IMR-90 (cell line): ENCODE data around the gene POMT1. TPM values are rescaled to one million over a fixed set of nuclear protein-coding genes. Genes with fewer than 3 reads are reported as not detected.
A peak's percentile ranks its signal among the peaks of the same experiment; 100 is the strongest.

Experiments
- ATAC-seq: fragments of 200-7000 bp; cut with Tn5 transposase; 2 replicates; pipeline ENCODE4 v1.9.1; 2020; ENCODE audit warnings: low read depth, mild to moderate bottlenecking, moderate library complexity
- BruUV-seq: library from RNA; stranded (reverse); fragments of 400-500 nt; replicated peaks from 2 replicates; lab custom pipeline; 2021; lab: Mats Ljungman, UMichigan
- CTCF ChIA-PET: fragments of 300-600 bp; formaldehyde crosslinking; extraction: SDS; loops from one replicate; lab custom pipeline; 2021; ENCODE audit warnings: antibody characterized with exemption; lab: Yijun Ruan, JAX
- POLR2A ChIA-PET: fragments of 300-600 bp; sonication (Branson Sonifier 250); formaldehyde crosslinking; loops from one replicate; lab custom pipeline; 2022; ENCODE audit warnings: antibody characterized with exemption; ENCODE audit not compliant: unreplicated experiment; lab: Charles Lee
- DNase-seq: peaks from one replicate; pipeline ENCODE4 v3.0.0; 2013
- H2AFZ ChIP-seq: replicated peaks from 2 replicates; pipeline ENCODE3; 2013; ENCODE audit warnings: low read length, mild to moderate bottlenecking; ENCODE audit not compliant: poor library complexity
- H2AK5ac ChIP-seq: 2 replicates; pipeline ENCODE4 v1.6.1; 2013; ENCODE audit warnings: low read depth, low read length, inconsistent platforms
- H2AK9ac ChIP-seq: replicated peaks from 2 replicates; pipeline ENCODE3; 2013; ENCODE audit warnings: mild to moderate bottlenecking, low read depth, low read length, moderate library complexity; ENCODE audit not compliant: poor library complexity
- H2BK120ac ChIP-seq: 2 replicates; pipeline ENCODE4 v1.6.1; 2013; ENCODE audit warnings: low read depth, low read length, inconsistent platforms
- H2BK15ac ChIP-seq: 3 replicates; pipeline ENCODE4 v1.6.1; 2013; ENCODE audit warnings: low read depth, low read length, inconsistent platforms
- H2BK20ac ChIP-seq: 2 replicates; pipeline ENCODE4 v1.6.1; 2013; ENCODE audit warnings: low read depth, mild to moderate bottlenecking, inconsistent platforms, low read length, moderate library complexity
- H2BK5ac ChIP-seq: 2 replicates; pipeline ENCODE4 v1.6.1; 2013; ENCODE audit warnings: mild to moderate bottlenecking, low read depth, low read length, inconsistent platforms; ENCODE audit not compliant: poor library complexity, severe bottlenecking
- H3K14ac ChIP-seq: replicated peaks from 2 replicates; pipeline ENCODE4 v1.6.1; 2013; ENCODE audit warnings: low read depth, low read length, inconsistent platforms
- H3K18ac ChIP-seq: 2 replicates; pipeline ENCODE4 v1.6.1; 2013; ENCODE audit warnings: low read depth, low read length, control low read depth
- H3K23ac ChIP-seq: 2 replicates; pipeline ENCODE4 v1.6.1; 2013; ENCODE audit warnings: low read depth, low read length, inconsistent platforms
- H3K27ac ChIP-seq: 2 replicates; pipeline ENCODE4 v1.5.1; 2013; ENCODE audit warnings: mild to moderate bottlenecking, control low read depth, low read length; ENCODE audit not compliant: insufficient read depth
- H3K27me3 ChIP-seq: 2 replicates; pipeline ENCODE4 v1.6.1; 2013; ENCODE audit warnings: low read length; ENCODE audit not compliant: control insufficient read depth, insufficient read depth
- H3K36me3 ChIP-seq: 2 replicates; pipeline ENCODE4 v1.6.1; 2013; ENCODE audit warnings: low read length, mixed read lengths; ENCODE audit not compliant: control insufficient read depth, insufficient read depth
- H3K4ac ChIP-seq: 2 replicates; pipeline ENCODE4 v1.6.1; 2013; ENCODE audit warnings: low read depth, low read length, inconsistent platforms
- H3K4me1 ChIP-seq: 2 replicates; pipeline ENCODE4 v1.6.1; 2013; ENCODE audit warnings: low read length, mixed read lengths; ENCODE audit not compliant: control insufficient read depth, insufficient read depth
- H3K4me2 ChIP-seq: 2 replicates; pipeline ENCODE4 v1.6.1; 2013; ENCODE audit warnings: low read depth, mild to moderate bottlenecking, control low read depth, low read length, moderate library complexity
- H3K4me3 ChIP-seq: 2 replicates; pipeline ENCODE4 v1.5.1; 2013; ENCODE audit warnings: low read depth, mild to moderate bottlenecking, control low read depth, low read length, moderate library complexity; ENCODE audit not compliant: insufficient read depth
- H3K56ac ChIP-seq: 2 replicates; pipeline ENCODE4 v1.6.1; 2013; ENCODE audit warnings: low read length, inconsistent platforms; ENCODE audit not compliant: insufficient read depth; ENCODE audit errors: extremely low read depth
- H3K79me1 ChIP-seq, 2 experiments: 2 replicates each; pipeline ENCODE4 v1.6.1; 2013; ENCODE audit warnings: low read length in 2 of 2, inconsistent platforms in 1 of 2, low read depth in 1 of 2
- H3K9ac ChIP-seq: 2 replicates; pipeline ENCODE4 v1.6.1; 2013; ENCODE audit warnings: low read depth, low read length, control low read depth
- H3K9me1 ChIP-seq: 2 replicates; pipeline ENCODE4 v1.6.1; 2013; ENCODE audit warnings: low read length, inconsistent platforms; ENCODE audit not compliant: insufficient read depth
- H3K9me3 ChIP-seq: 2 replicates; pipeline ENCODE4 v1.6.1; 2013; ENCODE audit warnings: low read length; ENCODE audit not compliant: control insufficient read depth, insufficient read depth
- H4K20me1 ChIP-seq: 2 replicates; pipeline ENCODE4 v1.6.1; 2013; ENCODE audit warnings: low read length, inconsistent platforms; ENCODE audit not compliant: insufficient read depth
- H4K5ac ChIP-seq: 2 replicates; pipeline ENCODE4 v1.6.1; 2013; ENCODE audit warnings: mild to moderate bottlenecking, low read depth, low read length, control low read depth
- H4K8ac ChIP-seq, 2 experiments: 2 replicates each; pipeline ENCODE4 v1.6.1; 2013; ENCODE audit warnings: low read depth in 2 of 2, low read length in 2 of 2, control low read depth in 1 of 2, inconsistent platforms in 1 of 2
- H4K91ac ChIP-seq: 2 replicates; pipeline ENCODE4 v1.6.1; 2013; ENCODE audit warnings: low read depth, low read length, inconsistent platforms; ENCODE audit not compliant: insufficient read depth
- BHLHE40 ChIP-seq: fragments of 150-350 bp; IDR thresholded peaks from 2 replicates; pipeline ENCODE4 v1.6.1; 2016; ENCODE audit warnings: mild to moderate bottlenecking, low read depth, low read length
- CHD1 ChIP-seq: IDR thresholded peaks from 2 replicates; pipeline ENCODE4 v1.6.1; 2012; ENCODE audit warnings: low read depth, low read length, improper control_type of control experiment
- MAFK ChIP-seq: IDR thresholded peaks from 2 replicates; pipeline ENCODE4 v1.6.1; 2012; ENCODE audit warnings: low read depth, low read length, improper control_type of control experiment
- POLR2A ChIP-seq: IDR thresholded peaks from 2 replicates; pipeline ENCODE4 v1.6.1; 2012; ENCODE audit warnings: mild to moderate bottlenecking, low read depth, low read length
- RAD21 ChIP-seq: IDR thresholded peaks from 2 replicates; pipeline ENCODE4 v1.6.1; 2012; ENCODE audit warnings: low read length, improper control_type of control experiment
- RCOR1 ChIP-seq: IDR thresholded peaks from 2 replicates; pipeline ENCODE4 v1.6.1; 2012; ENCODE audit warnings: mild to moderate bottlenecking, low read length, improper control_type of control experiment; ENCODE audit not compliant: insufficient replicate concordance
- WGBS, 2 experiments: methylation state at CpG; one replicate each; pipeline versions ENCODE4 v1.1.5 to v1.1.7; 2013; ENCODE audit warnings: missing lambda C conversion rate in 2 of 2; ENCODE audit not compliant: insufficient read length in 1 of 2; ENCODE audit errors: extremely low coverage in 2 of 2; 5-methylcytosine and 5-hydroxymethylcytosine counted together
- dilution Hi-C: fragments of 300-500 bp; cut with HindIII; formaldehyde crosslinking; loops from one replicate; pipeline ENCODE4 v1.14.3; 2018; ENCODE audit warnings: low sequenced_read_pairs; ENCODE audit not compliant: unreplicated experiment
- in situ Hi-C: fragments of 300-500 bp; cut with MboI; formaldehyde crosslinking; loops from 3 replicates; pipeline ENCODE4 v1.14.3; 2019; ENCODE audit warnings: low sequenced_read_pairs, inconsistent platforms, mixed read lengths
- intact Hi-C: fragments of 100-400 bp; cut with micrococcal nuclease; formaldehyde crosslinking; loops from 2 replicates; pipeline ENCODE4 v1.10.0; 2022
- polyA plus RNA-seq, 3 experiments: library from polyadenylated mRNA; depleted of rRNA; stranded (reverse); fragments of >200 nt; gene quantifications; 2 replicates each; pipeline ENCODE4 v1.2.3, GENCODE V29; 2012; ENCODE audit warnings: low replicate concordance in 1 of 3
- total RNA-seq: library from RNA; depleted of rRNA; stranded (reverse); fragments of >200 nt; gene quantifications from 2 replicates; pipeline ENCODE4 v1.2.3, GENCODE V29; 2012

The POMT1 gene
- total and polyA plus RNA-seq, 2 of the 4 experiments (the other 2 are of a cell fraction): 24.2 to 36.5 TPM

- no peak for ATAC-seq
- WGBS, 2 experiments: 85% methylated on average over 4 of the region's 9 CpGs; no CpG with 5 or more reads in 1 of the 2 experiments
- no peak overlapping the region for H3K23ac ChIP-seq
- H4K8ac ChIP-seq: no peak overlapping the region
- POLR2A ChIA-PET: no interaction called here
- H3K4me2 ChIP-seq: no peak overlapping the region
- no peak overlapping the region for H2BK5ac ChIP-seq
- no peak overlapping the region for H3K4ac ChIP-seq
- H3K9ac ChIP-seq: no peak overlapping the region
- TSS peak; percentile 91 for BruUV-seq
- in situ Hi-C loops: no loop called here
- H4K91ac ChIP-seq: no peak overlapping the region
- CTCF ChIA-PET: no interaction called here
- no peak for TF ChIP-seq RAD21
- no peak for TF ChIP-seq RCOR1
- TF ChIP-seq BHLHE40: no peak
- no peak for TF ChIP-seq POLR2A
- TF ChIP-seq MAFK: no peak
- no peak for TF ChIP-seq CHD1
- H3K4me3 ChIP-seq: no peak overlapping the region
- no peak overlapping the region for H3K56ac ChIP-seq
- H2AK9ac ChIP-seq: no peak overlapping the region
- H2BK120ac ChIP-seq: no peak overlapping the region
- dilution Hi-C loops: no loop called here
- no peak overlapping the region for H2AK5ac ChIP-seq
- peaks cover 9% of the 10 kb centered on the region; the same call in 1 of the 2 replicates for H4K20me1 ChIP-seq
- H2AFZ ChIP-seq: no peak overlapping the region
- H3K18ac ChIP-seq: no peak overlapping the region
- intact Hi-C loops: no loop called here
- H3K9me1 ChIP-seq: no peaks in the 10 kb centered on the region
- H3K4me1 ChIP-seq: no peaks in the 10 kb centered on the region
- no peak overlapping the region for H2BK20ac ChIP-seq
- no peaks in the 10 kb centered on the region for H3K27me3 ChIP-seq
- no peak overlapping the region for H4K5ac ChIP-seq
- no peak overlapping the region for H2BK15ac ChIP-seq
- H3K14ac ChIP-seq: no peak overlapping the region
- no peaks in the 10 kb centered on the region for H3K79me1 ChIP-seq
- no peak overlapping the region for H3K27ac ChIP-seq
- no peaks in the 10 kb centered on the region for H3K9me3 ChIP-seq
- DNase-seq: no peak
- peaks cover 74% of the 10 kb centered on the region for H3K36me3 ChIP-seq
These were observed 20.3 kb downstream of the POMT1 start for GRCh38 chr9:131523086-131523388.
